Stomach (tissue), 9 donors: ENCODE results near the gene ARHGAP25. TPM values are rescaled to one million over a fixed set of nuclear protein-coding genes. Genes with fewer than 3 reads are reported as not detected.

Experiments
- DNase-seq, 2 donors: peaks; one replicate each; pipeline versions ENCODE4 v3.0.0 to v3.0.0-alpha.2; 2013 to 2019
- H3K27ac ChIP-seq, 5 donors: fragments of 200-600 bp in 4 of 5; sonication (generic) in 4 of 5; one replicate each; pipeline ENCODE4 v1.5.1; 2013 to 2019; ENCODE audit warnings: mild to moderate bottlenecking in 1 of 5, moderate library complexity in 1 of 5
- H3K27me3 ChIP-seq, 3 donors: fragments of 200-600 bp; sonication (generic); one replicate each; pipeline ENCODE4 v1.5.1; 2017 to 2019; ENCODE audit warnings: mixed run types in 1 of 3
- H3K36me3 ChIP-seq, 4 donors: fragments of 200-600 bp; sonication (generic); 1 replicate in 3 of 4; 2 replicates in 1 of 4; pipeline ENCODE4 v1.5.1; 2016 to 2019
- H3K4me1 ChIP-seq, 4 donors: fragments of 200-600 bp; sonication (generic); one replicate each; pipeline ENCODE4 v1.5.1; 2016 to 2019
- H3K4me3 ChIP-seq, 4 donors: fragments of 200-600 bp; sonication (generic) in 3 of 4; one replicate each; pipeline ENCODE4 v1.5.1; 2016 to 2019; ENCODE audit warnings: mild to moderate bottlenecking in 1 of 4
- H3K9me3 ChIP-seq, 4 donors: fragments of 200-600 bp; sonication (generic); one replicate each; pipeline ENCODE4 v1.5.1; 2016 to 2019
- EP300 ChIP-seq: sonication (generic); formaldehyde crosslinking; IDR thresholded peaks from one replicate; pipeline ENCODE4 v1.6.1; 2017; ENCODE audit warnings: antibody characterized with exemption
- POLR2A ChIP-seq, 4 donors: fragments of 450-650 bp; IDR thresholded peaks; one replicate each; pipeline ENCODE4 v1.6.1; 2016; ENCODE audit warnings: antibody characterized with exemption in 4 of 4, control low read depth in 2 of 4, mild to moderate bottlenecking in 1 of 4, moderate library complexity in 1 of 4
- POLR2AphosphoS5 ChIP-seq, 3 donors: sonication (generic); formaldehyde crosslinking; IDR thresholded peaks; one replicate each; pipeline ENCODE4 v1.6.1; 2016; ENCODE audit warnings: antibody characterized with exemption in 3 of 3
- WGBS, 5 donors: extraction: QIAGEN DNeasy Blood & Tissue Kit in 3 of 5; methylation state at CpG; one replicate each; pipeline versions ENCODE4 v1.1.5 to v1.1.7; 2013 to 2018; 5-methylcytosine and 5-hydroxymethylcytosine counted together
- intact Hi-C: fragments of 100-400 bp; cut with DNase I; formaldehyde crosslinking; loops from one replicate; pipeline ENCODE4 v1.15.1; 2023; ENCODE audit warnings: low total_unique reads
- polyA plus RNA-seq, 3 donors: library from polyadenylated mRNA; stranded (reverse); fragments of 200-250 nt; gene quantifications; one replicate each; pipeline ENCODE4 v1.2.3, GENCODE V29; 2013
- total RNA-seq, 5 donors: library from RNA; depleted of rRNA; stranded (reverse); fragments of >200 nt; gene quantifications; one replicate each; pipeline versions ENCODE4 v1.1.0 to v1.2.3, GENCODE V29; 2014 to 2016
- TF ChIP-seq, protein P1 (sequence below), 7 experiments: fragments of 450-650 bp in 4 of 7; fragments of 200-600 bp in 3 of 7; sonication (generic) in 3 of 7; IDR thresholded peaks; one replicate each; pipeline ENCODE4 v1.5.1; 2016 to 2019; ENCODE audit warnings: antibody characterized with exemption in 7 of 7, control low read depth in 2 of 7, mild to moderate bottlenecking in 1 of 7
- donor health status: healthy with polysubstance abuse.
- donor health status: Bipolar disorder and iron deficiency.
- donor health status: healthy.

ARHGAP25 gene
- total and polyA plus RNA-seq, 8 donors: 0.29 to 17.1 (median 4.0) TPM; not detected in 1

DNA sequence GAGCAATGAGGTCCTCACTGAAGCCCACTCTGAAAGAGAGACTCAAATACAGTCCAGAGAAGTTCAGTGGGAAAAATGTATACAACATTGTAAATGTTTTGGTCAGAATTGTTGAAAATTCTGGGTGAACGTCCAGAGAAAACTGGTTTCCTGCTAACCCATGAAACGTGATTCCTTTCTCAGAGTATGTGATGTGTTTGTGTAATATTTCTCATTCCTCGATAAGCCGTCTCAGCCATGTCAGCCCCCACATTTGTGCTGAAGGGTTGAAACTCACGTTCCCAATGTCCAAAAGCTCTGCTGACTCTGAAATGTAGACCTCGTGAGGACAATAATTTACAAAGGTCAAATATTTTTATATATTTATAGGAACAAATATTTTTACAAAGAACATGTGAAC is 84.9 kb downstream of the ARHGAP25 start:
- peaks cover 0 to 72% (median 59%) of the 10 kb centered on the region in 4 donors for H3K36me3 ChIP-seq
- no peak for DNase-seq
- H3K4me3 ChIP-seq: no peak overlapping the region
- 65 to 82% (median 79%) methylated on average over 6 of the region's 6 CpGs for WGBS, 5 donors
- H3K4me1 ChIP-seq: no peaks in the 10 kb centered on the region
- H3K9me3 ChIP-seq: no peaks in the 10 kb centered on the region
- H3K27ac ChIP-seq: no peak overlapping the region
- intact Hi-C loops: no loop called here
- TF ChIP-seq POLR2A (IDR thresholded peaks at IDR 0.05): no peak
- TF ChIP-seq EP300: no peak
- no peak for TF ChIP-seq POLR2AphosphoS5 (IDR thresholded peaks at IDR 0.05)
- TF ChIP-seq, protein P1, sequence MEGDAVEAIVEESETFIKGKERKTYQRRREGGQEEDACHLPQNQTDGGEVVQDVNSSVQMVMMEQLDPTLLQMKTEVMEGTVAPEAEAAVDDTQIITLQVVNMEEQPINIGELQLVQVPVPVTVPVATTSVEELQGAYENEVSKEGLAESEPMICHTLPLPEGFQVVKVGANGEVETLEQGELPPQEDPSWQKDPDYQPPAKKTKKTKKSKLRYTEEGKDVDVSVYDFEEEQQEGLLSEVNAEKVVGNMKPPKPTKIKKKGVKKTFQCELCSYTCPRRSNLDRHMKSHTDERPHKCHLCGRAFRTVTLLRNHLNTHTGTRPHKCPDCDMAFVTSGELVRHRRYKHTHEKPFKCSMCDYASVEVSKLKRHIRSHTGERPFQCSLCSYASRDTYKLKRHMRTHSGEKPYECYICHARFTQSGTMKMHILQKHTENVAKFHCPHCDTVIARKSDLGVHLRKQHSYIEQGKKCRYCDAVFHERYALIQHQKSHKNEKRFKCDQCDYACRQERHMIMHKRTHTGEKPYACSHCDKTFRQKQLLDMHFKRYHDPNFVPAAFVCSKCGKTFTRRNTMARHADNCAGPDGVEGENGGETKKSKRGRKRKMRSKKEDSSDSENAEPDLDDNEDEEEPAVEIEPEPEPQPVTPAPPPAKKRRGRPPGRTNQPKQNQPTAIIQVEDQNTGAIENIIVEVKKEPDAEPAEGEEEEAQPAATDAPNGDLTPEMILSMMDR (IDR thresholded peaks at IDR 0.05): no peak
- no peaks in the 10 kb centered on the region for H3K27me3 ChIP-seq

DNA sequence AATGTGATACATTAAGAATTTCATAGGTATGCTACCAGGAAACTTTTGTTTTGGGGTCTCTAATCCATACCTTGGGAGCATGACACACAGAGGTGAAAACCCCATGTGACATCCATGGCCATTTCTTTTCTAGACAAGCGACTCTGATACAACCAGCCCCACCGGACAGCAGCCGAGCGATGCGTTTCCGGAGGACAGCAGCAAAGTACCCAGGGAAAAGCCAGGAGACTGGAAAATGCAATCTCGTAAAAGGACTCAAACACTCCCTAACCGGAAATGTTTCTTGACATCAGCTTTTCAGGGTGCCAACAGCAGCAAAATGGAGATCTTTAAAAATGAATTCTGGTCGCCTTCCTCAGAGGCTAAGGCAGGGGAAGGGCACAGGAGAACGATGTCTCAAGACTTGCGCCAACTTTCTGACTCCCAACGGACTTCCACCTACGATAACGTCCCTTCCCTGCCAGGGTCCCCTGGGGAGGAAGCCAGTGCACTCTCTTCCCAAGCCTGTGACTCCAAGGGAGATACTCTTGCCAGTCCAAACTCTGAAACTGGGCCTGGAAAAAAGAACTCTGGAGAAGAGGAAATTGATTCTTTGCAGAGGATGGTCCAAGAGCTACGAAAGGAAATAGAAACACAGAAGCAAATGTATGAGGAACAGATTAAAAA is 87.7 kb downstream of the ARHGAP25 start:
- no peaks in the 10 kb centered on the region for H3K27me3 ChIP-seq
- intact Hi-C loops: no loop called here
- no peak overlapping the region for H3K4me3 ChIP-seq
- no peaks in the 10 kb centered on the region for H3K4me1 ChIP-seq
- H3K9me3 ChIP-seq: no peaks in the 10 kb centered on the region
- TF ChIP-seq, protein P1 (IDR thresholded peaks at IDR 0.05): no peak
- no peak for TF ChIP-seq EP300
- no peak for TF ChIP-seq POLR2A (IDR thresholded peaks at IDR 0.05)
- no peak for TF ChIP-seq POLR2AphosphoS5 (IDR thresholded peaks at IDR 0.05)
- no peak overlapping the region for H3K27ac ChIP-seq
- WGBS, 5 donors: 90 to 96% (median 92%) methylated on average over 15 of the region's 15 CpGs
- peaks cover 0 to 56% (median 41%) of the 10 kb centered on the region in 4 donors for H3K36me3 ChIP-seq
- DNase-seq: no peak

DNA sequence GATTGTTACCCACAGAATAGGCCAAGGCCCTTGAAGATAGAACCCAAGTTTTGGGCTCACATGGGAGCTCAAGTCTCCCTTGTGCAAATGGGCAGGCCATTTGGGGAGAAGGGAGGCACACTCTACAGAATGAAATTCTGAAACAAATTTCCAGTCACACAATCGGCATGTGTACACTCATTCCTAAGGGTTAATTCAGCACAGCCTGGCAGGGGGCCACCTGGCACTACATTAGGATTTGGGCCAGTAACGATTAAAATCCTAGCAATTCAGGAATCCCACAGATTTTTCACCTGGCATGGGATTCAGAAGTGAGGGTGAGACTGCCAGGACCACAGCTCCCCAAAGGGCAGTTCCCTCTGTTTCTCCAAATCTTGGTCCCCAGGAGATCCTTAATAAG is 90.2 kb downstream of the ARHGAP25 start:
- 42 to 63% (median 54%) methylated on average over 2 of the region's 2 CpGs for WGBS, 5 donors
- Histone ChIP-seq H3K4me3 (no peak overlapping the region), H3K4me1 (peaks cover 16 to 22% (median 17%) of the 10 kb centered on the region in 4 donors), H3K27ac (no peak overlapping the region), H3K36me3 (peaks cover 0 to 35% (median 21%) of the 10 kb centered on the region in 4 donors), H3K27me3 (no peaks in the 10 kb centered on the region), H3K9me3 (no peaks in the 10 kb centered on the region)
- no peak for DNase-seq
- no peak for TF ChIP-seq POLR2A (IDR thresholded peaks at IDR 0.05)
- TF ChIP-seq POLR2AphosphoS5 (IDR thresholded peaks at IDR 0.05): no peak
- TF ChIP-seq, protein P1 (IDR thresholded peaks at IDR 0.05): no peak
- intact Hi-C loops: no loop called here

DNA sequence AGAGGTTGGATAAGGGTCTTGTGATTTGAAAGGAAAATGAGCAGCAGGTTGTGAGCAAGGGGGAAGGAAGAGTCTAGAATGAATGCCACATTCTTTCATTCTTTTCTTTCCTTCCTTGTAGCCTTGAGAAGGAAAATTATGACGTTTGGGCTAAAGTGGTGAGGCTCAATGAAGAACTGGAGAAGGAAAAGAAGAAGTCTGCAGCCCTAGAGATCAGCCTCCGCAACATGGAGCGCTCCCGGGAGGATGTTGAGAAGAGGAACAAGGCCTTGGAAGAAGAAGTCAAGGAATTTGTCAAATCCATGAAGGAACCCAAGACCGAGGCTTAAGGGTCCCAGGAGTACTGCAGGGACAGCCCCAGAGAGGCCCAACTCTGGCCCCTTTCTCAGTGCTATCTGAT is 91.3 kb downstream of the ARHGAP25 start:
- Histone ChIP-seq H3K4me1 (peaks cover 21 to 32% (median 26%) of the 10 kb centered on the region in 4 donors), H3K27ac (no peak overlapping the region), H3K9me3 (no peaks in the 10 kb centered on the region), H3K27me3 (no peaks in the 10 kb centered on the region), H3K4me3 (no peak overlapping the region), H3K36me3 (peaks cover 0 to 35% (median 19%) of the 10 kb centered on the region in 4 donors)
- intact Hi-C loops: no loop called here
- DNase-seq: no peak
- WGBS, 5 donors: 85 to 89% (median 88%) methylated on average over 5 of the region's 5 CpGs
- TF ChIP-seq POLR2AphosphoS5 (IDR thresholded peaks at IDR 0.05): no peak
- TF ChIP-seq EP300: no peak
- TF ChIP-seq POLR2A (IDR thresholded peaks at IDR 0.05): no peak
- TF ChIP-seq, protein P1 (IDR thresholded peaks at IDR 0.05): no peak
